ENCODE measurements around the gene LDOC1.
"Not testable (repeated sequence)": the region's sequence is repeated elsewhere in the genome, so short reads cannot be mapped to it uniquely, and the experiment has no call there.

The LDOC1 gene

DNA sequence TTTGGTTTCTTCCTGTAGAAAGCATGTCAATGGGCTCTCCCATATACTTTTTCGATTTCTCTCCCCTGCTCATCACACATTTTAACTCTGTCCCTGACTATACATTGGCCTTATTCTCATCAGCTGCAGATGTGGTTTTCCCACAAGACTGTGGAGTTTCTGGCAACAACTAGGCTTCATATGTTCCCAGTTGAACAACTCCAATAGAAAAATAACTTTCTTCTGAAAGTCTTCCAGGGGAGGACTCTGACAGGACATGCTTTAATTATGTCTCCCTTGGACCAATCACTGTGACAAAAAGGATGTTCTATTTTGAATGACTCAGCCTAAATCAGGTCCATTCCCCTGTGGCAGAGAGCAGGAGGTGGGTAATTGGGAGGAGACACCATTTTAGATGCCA is 37.3 kb upstream of the LDOC1 start:
- Histone ChIP-seq H3K9me3 (ENCODE audit: insufficient read depth, low read length, severe bottlenecking) (no peaks in the 10 kb centered on the region), H3K4me1 (ENCODE audit: insufficient read depth, low read length) (no peaks in the 10 kb centered on the region), H4K20me1 (ENCODE audit: insufficient read depth, low read length) (no peaks in the 10 kb centered on the region), H3K9ac (ENCODE audit: low read depth, low read length) (no peak overlapping the region), H2AFZ (ENCODE audit: low read depth, low read length) (no peak overlapping the region), H3K27me3 (ENCODE audit: insufficient read depth, low read length, poor library complexity) (no peaks in the 10 kb centered on the region), H3K36me3 (ENCODE audit: insufficient read depth, low read length) (no peaks in the 10 kb centered on the region), H3K79me2 (ENCODE audit: insufficient read depth, low read length) (no peaks in the 10 kb centered on the region), H3K4me3 (ENCODE audit: low read depth in 1 of 2, low read length in 2 of 2) (no peak overlapping the region), H3K27ac (ENCODE audit: low read length) (no peak overlapping the region), H3K4me2 (ENCODE audit: insufficient read depth, low read length) (no peak overlapping the region)
- ATAC-seq (ENCODE audit: insufficient read depth, low read depth): no peak
- TF ChIP-seq EZH2 (IDR thresholded peaks at IDR 0.05; ENCODE audit: borderline replicate concordance, low read depth, low read length, severe bottlenecking): no peak
- TF ChIP-seq, protein P1, sequence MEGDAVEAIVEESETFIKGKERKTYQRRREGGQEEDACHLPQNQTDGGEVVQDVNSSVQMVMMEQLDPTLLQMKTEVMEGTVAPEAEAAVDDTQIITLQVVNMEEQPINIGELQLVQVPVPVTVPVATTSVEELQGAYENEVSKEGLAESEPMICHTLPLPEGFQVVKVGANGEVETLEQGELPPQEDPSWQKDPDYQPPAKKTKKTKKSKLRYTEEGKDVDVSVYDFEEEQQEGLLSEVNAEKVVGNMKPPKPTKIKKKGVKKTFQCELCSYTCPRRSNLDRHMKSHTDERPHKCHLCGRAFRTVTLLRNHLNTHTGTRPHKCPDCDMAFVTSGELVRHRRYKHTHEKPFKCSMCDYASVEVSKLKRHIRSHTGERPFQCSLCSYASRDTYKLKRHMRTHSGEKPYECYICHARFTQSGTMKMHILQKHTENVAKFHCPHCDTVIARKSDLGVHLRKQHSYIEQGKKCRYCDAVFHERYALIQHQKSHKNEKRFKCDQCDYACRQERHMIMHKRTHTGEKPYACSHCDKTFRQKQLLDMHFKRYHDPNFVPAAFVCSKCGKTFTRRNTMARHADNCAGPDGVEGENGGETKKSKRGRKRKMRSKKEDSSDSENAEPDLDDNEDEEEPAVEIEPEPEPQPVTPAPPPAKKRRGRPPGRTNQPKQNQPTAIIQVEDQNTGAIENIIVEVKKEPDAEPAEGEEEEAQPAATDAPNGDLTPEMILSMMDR (IDR thresholded peaks at IDR 0.05; ENCODE audit: borderline replicate concordance, extremely low read depth, low read length, poor library complexity, severe bottlenecking): no peak
- DNase-seq: no peak

DNA sequence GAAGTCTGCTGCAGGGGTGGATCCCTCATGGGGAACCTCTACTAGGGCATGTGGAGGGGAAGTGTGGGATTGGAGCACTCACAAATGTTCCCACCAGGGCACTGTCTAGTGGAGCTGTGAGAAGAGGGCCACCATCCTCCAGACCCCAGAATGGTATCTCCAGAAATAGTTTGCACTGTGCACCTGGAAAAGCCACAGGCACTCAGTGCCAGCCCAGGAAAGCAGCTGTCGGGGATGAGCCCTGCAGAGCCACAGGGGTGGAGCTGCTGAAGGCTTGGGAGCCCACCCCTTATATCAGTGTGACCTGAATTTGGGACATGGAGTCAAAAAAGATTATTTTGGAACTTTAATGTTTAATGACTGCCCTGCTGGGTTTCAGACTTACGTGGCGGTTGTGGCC is 25.0 kb upstream of the LDOC1 start:
- ATAC-seq (ENCODE audit: insufficient read depth, low read depth): no peak
- H3K4me3 ChIP-seq (ENCODE audit: low read depth in 1 of 2, low read length in 2 of 2): no peak overlapping the region
- TF ChIP-seq EZH2 (IDR thresholded peaks at IDR 0.05; ENCODE audit: borderline replicate concordance, low read depth, low read length, severe bottlenecking): no peak
- TF ChIP-seq, protein P1 (IDR thresholded peaks at IDR 0.05; ENCODE audit: borderline replicate concordance, extremely low read depth, low read length, poor library complexity, severe bottlenecking): no peak
- H2AFZ ChIP-seq (ENCODE audit: low read depth, low read length): no peak overlapping the region
- no peaks in the 10 kb centered on the region for H3K36me3 ChIP-seq (ENCODE audit: insufficient read depth, low read length)
- H4K20me1 ChIP-seq (ENCODE audit: insufficient read depth, low read length): no peaks in the 10 kb centered on the region
- H3K27me3 ChIP-seq (ENCODE audit: insufficient read depth, low read length, poor library complexity): no peaks in the 10 kb centered on the region
- no peaks in the 10 kb centered on the region for H3K9me3 ChIP-seq (ENCODE audit: insufficient read depth, low read length, severe bottlenecking)
- no peaks in the 10 kb centered on the region for H3K79me2 ChIP-seq (ENCODE audit: insufficient read depth, low read length)
- DNase-seq: no peak
- no peaks in the 10 kb centered on the region for H3K4me1 ChIP-seq (ENCODE audit: insufficient read depth, low read length)
- no peak overlapping the region for H3K4me2 ChIP-seq (ENCODE audit: insufficient read depth, low read length)
- H3K27ac ChIP-seq (ENCODE audit: low read length): no peak overlapping the region
- H3K9ac ChIP-seq (ENCODE audit: low read depth, low read length): no peak overlapping the region

DNA sequence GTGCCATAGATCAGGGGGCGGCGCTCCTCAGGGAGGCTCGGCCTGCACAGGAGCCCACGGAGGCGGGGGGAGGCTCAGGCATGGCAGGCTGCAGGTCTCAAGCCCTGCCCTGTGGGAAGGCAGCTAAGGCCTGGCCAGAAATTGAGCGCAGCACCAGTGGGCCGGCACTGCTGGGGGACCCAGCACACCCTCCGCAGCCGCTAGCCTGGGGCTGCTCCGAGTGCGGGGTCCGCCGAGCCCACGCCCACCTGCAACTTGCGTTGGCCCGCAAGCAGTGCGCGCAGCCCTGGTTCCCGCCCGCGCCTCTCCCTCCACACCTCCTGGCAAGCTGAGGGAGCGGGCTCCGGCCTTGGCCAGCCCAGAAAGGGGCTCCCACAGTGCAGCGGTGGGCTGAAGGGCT is 11.6 kb upstream of the LDOC1 start:
- H3K27me3 ChIP-seq (ENCODE audit: insufficient read depth, low read length, poor library complexity); H3K27ac ChIP-seq (ENCODE audit: low read length); H3K79me2 ChIP-seq (ENCODE audit: insufficient read depth, low read length); H3K9ac ChIP-seq (ENCODE audit: low read depth, low read length); DNase-seq; H2AFZ ChIP-seq (ENCODE audit: low read depth, low read length); H3K9me3 ChIP-seq (ENCODE audit: insufficient read depth, low read length, severe bottlenecking); H3K4me2 ChIP-seq (ENCODE audit: insufficient read depth, low read length); H3K4me1 ChIP-seq (ENCODE audit: insufficient read depth, low read length); H4K20me1 ChIP-seq (ENCODE audit: insufficient read depth, low read length); H3K4me3 ChIP-seq (ENCODE audit: low read depth in 1 of 2, low read length in 2 of 2); ATAC-seq (ENCODE audit: insufficient read depth, low read depth); H3K36me3 ChIP-seq (ENCODE audit: insufficient read depth, low read length): not testable (repeated sequence)

DNA sequence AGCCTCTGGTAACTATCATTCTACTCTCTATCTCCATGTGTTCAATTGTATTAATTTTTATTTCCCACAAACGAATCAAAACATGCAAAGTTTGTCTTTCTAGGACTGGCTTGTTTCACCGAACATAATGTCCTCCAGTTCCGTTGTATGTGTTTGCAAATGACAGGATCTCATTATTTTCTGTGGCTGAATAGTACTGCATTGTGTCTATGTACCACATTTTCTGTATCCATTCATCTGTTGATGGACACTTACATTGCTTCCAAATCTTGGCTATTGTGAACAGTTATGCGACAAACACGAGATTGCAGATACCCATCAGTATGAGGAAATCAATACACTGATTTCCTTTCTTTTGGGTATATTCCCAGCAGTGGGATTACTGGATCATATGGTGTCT is 8.4 kb upstream of the LDOC1 start:
- H3K79me2 ChIP-seq (ENCODE audit: insufficient read depth, low read length): no peaks in the 10 kb centered on the region
- no peak overlapping the region for H3K27ac ChIP-seq (ENCODE audit: low read length)
- no peak overlapping the region for H3K4me3 ChIP-seq (ENCODE audit: low read depth in 1 of 2, low read length in 2 of 2)
- no peak overlapping the region for H3K4me2 ChIP-seq (ENCODE audit: insufficient read depth, low read length)
- no peak overlapping the region for H2AFZ ChIP-seq (ENCODE audit: low read depth, low read length)
- no peaks in the 10 kb centered on the region for H4K20me1 ChIP-seq (ENCODE audit: insufficient read depth, low read length)
- no peaks in the 10 kb centered on the region for H3K9me3 ChIP-seq (ENCODE audit: insufficient read depth, low read length, severe bottlenecking)
- no peak for ATAC-seq (ENCODE audit: insufficient read depth, low read depth)
- H3K4me1 ChIP-seq (ENCODE audit: insufficient read depth, low read length): no peaks in the 10 kb centered on the region
- no peak for DNase-seq
- no peak for TF ChIP-seq EZH2 (IDR thresholded peaks at IDR 0.05; ENCODE audit: borderline replicate concordance, low read depth, low read length, severe bottlenecking)
- TF ChIP-seq, protein P1 (IDR thresholded peaks at IDR 0.05; ENCODE audit: borderline replicate concordance, extremely low read depth, low read length, poor library complexity, severe bottlenecking): no peak
- H3K36me3 ChIP-seq (ENCODE audit: insufficient read depth, low read length): no peaks in the 10 kb centered on the region
- H3K27me3 ChIP-seq (ENCODE audit: insufficient read depth, low read length, poor library complexity): no peaks in the 10 kb centered on the region
- no peak overlapping the region for H3K9ac ChIP-seq (ENCODE audit: low read depth, low read length)
